Raji (cell line): ENCODE measurements around the gene PCSK5.

ENCODE experiments used
- POLR2A ChIP-seq: IDR thresholded peaks from 2 replicates; pipeline ENCODE4 v1.6.1; 2011; ENCODE audit warnings: low read depth, low read length, control low read depth; ENCODE audit not compliant: insufficient read depth

The PCSK5 gene

GRCh38 chr9:75876999-75877640 lies 13.4 kb upstream of the PCSK5 start:
- TF ChIP-seq POLR2A, result no peak

- no peak for TF ChIP-seq POLR2A
These were observed 12.0 kb upstream of the PCSK5 start for GRCh38 chr9:75878488-75878860.

GRCh38 chr9:75880618-75881017 lies 9.9 kb upstream of the PCSK5 start:
- TF ChIP-seq POLR2A, result no peak

GRCh38 chr9:75881761-75882160 lies 8.7 kb upstream of the PCSK5 start:
- no peak for TF ChIP-seq POLR2A

GRCh38 chr9:75885652-75886051 lies 4.8 kb upstream of the PCSK5 start:
- no peak for TF ChIP-seq POLR2A

- TF ChIP-seq POLR2A, result no peak
These were observed 896 bp upstream of the PCSK5 start for GRCh38 chr9:75889577-75889976.

- TF ChIP-seq POLR2A, result no peak
These were observed 449 bp upstream of the PCSK5 start for GRCh38 chr9:75889977-75890471.

GRCh38 chr9:75891277-75891741 lies 836 bp downstream of the PCSK5 start:
- no peak for TF ChIP-seq POLR2A

GRCh38 chr9:75891771-75892215 lies 1.3 kb downstream of the PCSK5 start:
- TF ChIP-seq POLR2A, result no peak

- TF ChIP-seq POLR2A, result no peak
These were observed 1.9 kb downstream of the PCSK5 start for GRCh38 chr9:75892216-75892911.

- no peak for TF ChIP-seq POLR2A
These were observed 2.6 kb downstream of the PCSK5 start for GRCh38 chr9:75893106-75893505.

- TF ChIP-seq POLR2A, result no peak
These were observed 4.1 kb downstream of the PCSK5 start for GRCh38 chr9:75894566-75894965.

GRCh38 chr9:75895112-75895511 lies 4.6 kb downstream of the PCSK5 start:
- TF ChIP-seq POLR2A, result no peak

GRCh38 chr9:75896193-75896592 lies 5.7 kb downstream of the PCSK5 start:
- TF ChIP-seq POLR2A, result no peak

- TF ChIP-seq POLR2A, result no peak
These were observed 13.4 kb downstream of the PCSK5 start for GRCh38 chr9:75903785-75904360.

GRCh38 chr9:75904364-75904763 lies 13.9 kb downstream of the PCSK5 start:
- no peak for TF ChIP-seq POLR2A
